Prostate gland (tissue), 2 donors: ENCODE measurements around the gene WDR64.

Experiments used
- CTCF ChIP-seq, 4 experiments: fragments of 200-600 bp in 2 of 4; fragments of 450-650 bp in 2 of 4; sonication (generic) in 2 of 4; IDR thresholded peaks; 1 replicate in 3 of 4; 2 replicates in 1 of 4; pipeline ENCODE4 v1.5.1; 2016 to 2019; ENCODE audit warnings: antibody characterized with exemption in 4 of 4, mild to moderate bottlenecking in 2 of 4, moderate library complexity in 2 of 4
- POLR2A ChIP-seq: fragments of 450-650 bp; IDR thresholded peaks from one replicate; pipeline ENCODE4 v1.6.1; 2016; ENCODE audit warnings: antibody characterized with exemption, mild to moderate bottlenecking
- POLR2AphosphoS5 ChIP-seq: sonication (generic); formaldehyde crosslinking; IDR thresholded peaks from one replicate; pipeline ENCODE4 v1.6.1; 2017; ENCODE audit warnings: antibody characterized with exemption

GRCh38 chr1:241660424-241660972 lies 8.4 kb downstream of the WDR64 start:
- no peak for TF ChIP-seq CTCF (IDR thresholded peaks at IDR 0.05)
- TF ChIP-seq POLR2A, result no peak
- TF ChIP-seq POLR2AphosphoS5, result no peak
